ENCODE data around the gene SMURF2. TPM values are rescaled to one million over a fixed set of nuclear protein-coding genes. Genes with fewer than 3 reads are reported as not detected.

The SMURF2 gene
- total and polyA plus RNA-seq, 9 of the 15 experiments (the other 6 are each of a cell fraction or from before 2014, with no cell fraction given): 3.8 to 22.0 (median 14.8) TPM

- TF ChIP-seq MCM2 (IDR thresholded peaks at IDR 0.05; ENCODE audit: low read depth) (no peak), PPARD (CRISPR knock-in tag; IDR thresholded peaks at IDR 0.05) (no peak), SRSF9 (IDR thresholded peaks at IDR 0.05; ENCODE audit: borderline replicate concordance, low read depth, low read length) (no peak), MEF2A (IDR thresholded peaks at IDR 0.05; ENCODE audit: control insufficient read depth, low read depth, low read length) (no peak), SAFB2 (IDR thresholded peaks at IDR 0.05; ENCODE audit: borderline replicate concordance, low read depth, low read length, severe bottlenecking) (no peak), ELK3 (CRISPR knock-in tag; IDR thresholded peaks at IDR 0.05) (no peak), CTBP1 (IDR thresholded peaks at IDR 0.05; ENCODE audit: borderline replicate concordance) (peak; percentile 21), ZNF79 (CRISPR knock-in tag; IDR thresholded peaks at IDR 0.05; ENCODE audit: low read depth) (no peak)
Observed at GRCh38 chr17:64662774-64663367, 764 bp upstream of the SMURF2 start (continued).

DNA sequence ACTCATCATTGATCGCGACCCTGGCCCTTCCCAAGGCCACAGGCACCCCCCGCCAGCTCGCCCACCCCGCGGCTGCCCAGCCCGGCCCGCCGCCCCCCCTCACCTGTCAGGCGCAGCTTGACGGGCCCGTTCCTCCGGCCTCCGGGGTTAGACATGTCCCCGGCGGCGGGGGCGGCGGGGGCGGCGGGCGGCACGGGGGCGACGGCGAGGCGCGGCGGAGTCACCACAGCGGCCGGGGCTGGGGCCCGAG lies 456 bp downstream of the SMURF2 start:
- H3K79me2 ChIP-seq (ENCODE audit: control insufficient read depth, insufficient read depth, low read length): peaks cover 39% of the 10 kb centered on the region
- no peaks in the 10 kb centered on the region for H3K36me3 ChIP-seq (ENCODE audit: control insufficient read depth, insufficient read depth, low read length)
- intact Hi-C loops (cut with micrococcal nuclease): loop anchor here (5.0 kb wide), 1 partner anchor 76 kb away; no protein-coding TSS in a partner anchor
- whole genome bisulfite sequencing (ENCODE audit: insufficient coverage, low coverage, missing lambda C conversion rate): 1% methylated on average over 14 of the region's 32 CpGs
- FAIRE-seq (no peak), ATAC-seq (peak; percentile 55; the same call in 2 of the 3 replicates), DNase-seq (ENCODE audit: extremely low read depth in 1 of 4, low spot score in 3 of 4) (no peak)
- H3K9me1 ChIP-seq (ENCODE audit: control insufficient read depth, insufficient read depth, low read length): no peaks in the 10 kb centered on the region
- H3K4me3 ChIP-seq: peak overlapping the region; percentile 85
- H3K27ac ChIP-seq (ENCODE audit: extremely low read depth, low read depth, low read length): peak overlapping the region; percentile 88
- peaks cover 7 to 11% of the 10 kb centered on the region in 2 experiments; a peak in 4 of 5 replicates for H3K4me1 ChIP-seq (replicated peaks in 1 of 2; ENCODE audit: control insufficient read depth in 2 of 2, insufficient read depth in 2 of 2, low read length in 2 of 2)
- H4K20me1 ChIP-seq (replicated peaks; ENCODE audit: control insufficient read depth, insufficient read depth, low read length): no peaks in the 10 kb centered on the region
- H3K9me3 ChIP-seq (replicated peaks; ENCODE audit: control insufficient read depth, insufficient read depth, low read depth, low read length): no peaks in the 10 kb centered on the region
- H3K9ac ChIP-seq (ENCODE audit: insufficient read depth in 1 of 2, low read depth in 2 of 2, low read length in 2 of 2): peak overlapping the region; percentile 75 to 93
- peak overlapping the region; percentile 80 for H3K4me2 ChIP-seq (ENCODE audit: insufficient read depth, low read length)
- TF ChIP-seq, protein P1, sequence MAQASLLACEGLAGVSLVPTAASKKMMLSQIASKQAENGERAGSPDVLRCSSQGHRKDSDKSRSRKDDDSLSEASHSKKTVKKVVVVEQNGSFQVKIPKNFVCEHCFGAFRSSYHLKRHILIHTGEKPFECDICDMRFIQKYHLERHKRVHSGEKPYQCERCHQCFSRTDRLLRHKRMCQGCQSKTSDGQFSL (CRISPR knock-in tag; IDR thresholded peaks at IDR 0.05): no peak
- TF ChIP-seq, protein P1 (tag; IDR thresholded peaks at IDR 0.05): peak in 1 of 2 experiments; percentile 69; a peak in 2 of 4 replicates
- TF ChIP-seq TBL1XR1 (IDR thresholded peaks at IDR 0.05; ENCODE audit: low read length in 2 of 2) (no peak), PKNOX1 (IDR thresholded peaks at IDR 0.05) (0 out of 2 replicates have a peak, but pooled peaks have one; percentile 15), ILK (tag; IDR thresholded peaks at IDR 0.05; ENCODE audit: borderline replicate concordance, low read depth) (no peak), PRMT5 (CRISPR knock-in tag; IDR thresholded peaks at IDR 0.05) (no peak)
- H3K27me3 ChIP-seq (ENCODE audit: control insufficient read depth in 2 of 2, insufficient read depth in 2 of 2, low read length in 2 of 2): no peaks in the 10 kb centered on the region
- ChIA-PET POLR2A (interaction anchor here (0.6 to 2.1 kb wide), 7 partner anchors 12 to 350 kb away, joined by 3 to 10 read pairs (median 3); no protein-coding TSS in a partner anchor), CTCF (ENCODE audit: low intra/inter-chr PET ratio) (interaction anchor here (0.6 kb wide), 1 partner anchor 193 kb away, joined by 3 read pairs; no protein-coding TSS in a partner anchor)
- peak overlapping the region; percentile 66; the same call in 1 of the 2 replicates for H2AFZ ChIP-seq (ENCODE audit: low read depth, low read length)
- no TSS peak for BruUV-seq (replicated peaks)
- in situ Hi-C loops (cut with MboI): no loop called here

All from K562 (cell line).